Measurements from ENCODE around the gene OPHN1. TPM values are rescaled to one million over a fixed set of nuclear protein-coding genes. Genes with fewer than 3 reads are reported as not detected.
A peak's percentile ranks its signal among the peaks of the same experiment; 100 is the strongest.
"Not testable (repeated sequence)": the region's sequence is repeated elsewhere in the genome, so short reads cannot be mapped to it uniquely, and the experiment has no call there.

Gene OPHN1
- total RNA-seq, 1 donor from 2014 or later, result 22.6 TPM

GRCh38 chrX:68421636-68422035 is 11.7 kb downstream of the OPHN1 start:
- DNase-seq, result peak; percentile 38

DNA sequence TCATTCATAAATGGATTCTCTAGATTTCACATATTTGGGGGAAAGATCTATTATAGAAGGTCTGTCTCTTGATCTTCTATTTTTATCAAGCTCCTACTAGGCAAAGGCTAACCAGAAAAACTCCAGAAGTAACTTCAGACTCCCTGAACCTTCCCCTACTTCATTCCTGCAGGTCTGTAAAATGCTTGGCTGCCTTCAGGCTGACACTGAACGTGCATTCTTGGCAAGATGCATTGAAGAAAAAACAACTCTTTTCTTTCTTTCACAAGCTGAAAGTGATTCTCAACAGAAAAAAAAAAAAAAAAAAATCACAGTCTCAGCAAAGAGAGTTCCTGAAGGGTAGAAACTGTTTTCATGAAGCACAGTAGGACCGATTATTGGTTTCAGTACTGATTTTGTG is 12.7 kb downstream of the OPHN1 start:
- peak; percentile 29 for DNase-seq

- no peak for DNase-seq
These were observed 13.3 kb downstream of the OPHN1 start for GRCh38 chrX:68419975-68420374.

DNA sequence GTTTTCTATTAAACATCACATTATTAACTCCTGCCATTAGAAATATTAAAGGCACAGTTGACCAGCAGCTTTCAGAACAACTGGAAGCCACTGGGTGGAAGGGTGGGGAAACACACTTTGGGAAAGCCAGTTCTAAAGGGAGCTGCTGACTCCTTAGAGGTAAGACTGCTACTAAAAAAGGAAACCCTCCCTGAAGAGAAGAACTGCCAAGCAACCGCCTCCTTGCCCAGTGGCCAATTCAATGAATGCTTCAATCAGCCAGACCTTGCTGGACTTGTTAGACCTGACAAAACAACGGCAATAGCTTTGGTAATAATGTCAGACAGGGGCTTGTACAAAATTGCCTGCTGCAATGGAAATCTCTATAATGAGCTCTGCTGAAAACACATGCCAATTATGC is 15.6 kb downstream of the OPHN1 start:
- no peak for DNase-seq

DNA sequence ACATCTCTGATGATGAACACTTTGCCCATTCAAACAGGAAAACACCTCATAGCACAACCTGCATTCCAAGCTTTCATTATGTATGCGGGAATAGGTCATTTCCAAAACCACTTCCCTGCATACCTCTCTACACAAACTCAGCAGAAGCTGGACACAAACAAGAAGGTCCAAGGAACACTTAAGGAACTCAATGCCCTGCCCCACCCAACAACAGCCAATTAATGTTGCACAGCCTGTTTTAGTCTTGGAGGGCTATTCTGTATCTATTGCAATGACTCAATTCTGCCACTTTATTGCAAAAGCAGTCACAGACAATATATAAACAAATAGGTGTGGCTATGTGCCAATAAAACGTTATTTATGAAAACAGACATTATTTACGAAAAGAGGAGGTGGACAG is 16.7 kb downstream of the OPHN1 start:
- no peak for DNase-seq

- peak; percentile 76 for DNase-seq
These were observed 18.0 kb downstream of the OPHN1 start for GRCh38 chrX:68415316-68415715.

DNA sequence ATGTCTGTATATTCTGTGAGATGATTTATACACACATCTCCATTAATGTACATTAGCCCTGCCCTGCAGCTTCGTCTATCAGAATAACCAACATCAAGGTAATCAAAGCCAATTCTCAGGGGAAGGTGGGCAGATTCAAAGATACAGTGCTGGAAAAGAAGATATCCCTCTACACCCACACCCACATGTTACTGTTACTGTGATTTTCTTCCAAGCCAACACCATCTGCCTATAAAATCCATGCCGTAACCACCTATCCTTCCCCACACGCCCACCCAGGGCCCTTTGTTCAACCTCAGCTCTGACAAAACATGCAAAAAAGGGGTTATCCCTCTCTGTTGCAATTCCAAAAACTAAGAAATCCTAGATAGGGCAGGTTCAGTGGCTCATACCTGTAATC is 20.0 kb downstream of the OPHN1 start:
- DNase-seq, result no peak

- no peak for DNase-seq
These were observed 21.6 kb downstream of the OPHN1 start for GRCh38 chrX:68411729-68412128.

GRCh38 chrX:68409194-68409593 is 24.1 kb downstream of the OPHN1 start:
- peak; percentile 52 for DNase-seq

DNA sequence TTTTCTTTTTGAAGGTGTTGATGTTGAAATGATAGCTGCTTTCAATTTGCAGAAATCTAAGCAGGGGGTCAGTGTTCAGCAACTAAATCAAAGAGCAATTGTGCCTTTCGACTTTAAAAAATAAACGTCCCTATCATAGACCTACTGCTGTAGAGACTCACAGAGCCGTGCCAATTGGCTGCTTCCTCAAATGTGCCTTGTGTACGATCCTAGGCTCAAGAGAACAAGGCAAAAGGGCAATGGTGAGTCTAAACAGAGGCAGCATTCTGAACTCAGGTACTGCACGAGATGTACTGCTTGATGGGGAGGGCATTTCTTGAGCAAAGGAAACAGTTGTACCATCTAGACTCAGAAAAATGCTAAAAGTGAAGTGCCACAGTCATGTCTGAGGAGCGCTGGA is 29.8 kb downstream of the OPHN1 start:
- no peak for DNase-seq

- DNase-seq, result peak; percentile 22
These were observed 30.3 kb downstream of the OPHN1 start for GRCh38 chrX:68403038-68403437.

DNA sequence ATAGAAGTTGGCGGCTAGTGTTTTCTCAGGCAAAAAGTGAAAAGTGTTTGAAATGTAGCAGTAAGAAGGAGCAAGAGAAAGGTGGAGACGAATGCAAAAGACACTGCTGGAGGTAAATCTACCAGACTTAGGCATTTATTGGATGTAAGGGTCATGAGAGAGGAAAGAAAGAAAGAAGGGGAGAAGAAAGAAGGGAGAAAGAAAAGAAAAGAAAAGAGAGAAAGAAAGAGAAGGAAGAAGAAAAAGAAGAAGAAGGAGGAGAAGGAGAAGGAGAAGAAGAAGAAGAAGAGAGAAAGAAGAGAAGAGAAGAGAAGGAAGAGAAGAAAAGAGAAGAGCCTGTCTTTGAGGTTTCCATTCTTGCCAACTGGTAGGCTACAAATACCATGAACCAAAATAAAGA is 31.2 kb downstream of the OPHN1 start:
- DNase-seq, result no peak

GRCh38 chrX:68398291-68398690 is 35.0 kb downstream of the OPHN1 start:
- DNase-seq, result no peak

DNA sequence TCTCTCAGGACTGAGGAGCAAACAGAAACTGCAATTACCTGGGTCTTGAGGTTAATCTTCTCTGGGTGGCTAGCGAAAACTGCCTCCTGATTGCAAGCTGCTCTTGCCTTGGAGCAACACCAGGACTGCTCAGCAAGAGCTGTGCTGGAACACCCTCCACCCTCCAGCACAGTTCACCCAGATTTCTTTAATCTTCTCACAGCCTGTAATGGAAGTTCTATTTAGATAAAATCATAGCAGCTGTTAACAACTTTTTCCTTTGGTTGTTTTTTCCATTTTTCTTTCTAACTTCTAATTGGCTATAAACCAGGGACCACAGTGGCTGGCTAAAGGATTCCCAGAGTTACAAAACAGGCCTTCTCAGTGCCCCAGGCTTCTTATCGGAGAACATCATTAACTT is 36.3 kb downstream of the OPHN1 start:
- DNase-seq, result no peak

DNA sequence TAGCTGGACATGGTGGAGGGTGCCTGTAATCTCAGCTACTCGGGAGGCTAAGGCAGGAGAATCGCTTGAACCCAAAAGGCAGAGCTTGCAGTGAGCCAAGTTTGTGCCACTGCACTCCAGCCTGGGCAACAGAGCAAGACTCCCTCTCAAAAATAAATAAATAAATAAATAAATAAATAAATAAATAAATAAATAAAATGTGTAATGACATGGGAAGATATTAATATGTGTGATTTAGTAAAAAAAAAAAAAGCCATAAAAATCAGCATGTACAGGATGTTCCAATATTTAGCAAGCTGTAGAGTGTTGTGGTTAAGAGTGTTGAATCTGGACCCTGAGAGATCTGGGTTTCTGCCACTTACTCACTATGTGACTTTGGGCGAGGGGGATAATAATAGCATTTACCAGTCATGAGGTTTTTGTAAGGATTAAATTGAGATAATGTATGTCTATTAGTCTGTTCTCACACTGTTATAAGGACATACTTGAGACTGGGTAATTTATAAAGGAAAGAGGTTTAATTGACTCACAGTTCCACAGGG is 43.8 kb downstream of the OPHN1 start:
- DNase-seq, result not testable (repeated sequence)

- DNase-seq, result peak; percentile 8
These were observed 45.5 kb downstream of the OPHN1 start for GRCh38 chrX:68387776-68388175.

DNA sequence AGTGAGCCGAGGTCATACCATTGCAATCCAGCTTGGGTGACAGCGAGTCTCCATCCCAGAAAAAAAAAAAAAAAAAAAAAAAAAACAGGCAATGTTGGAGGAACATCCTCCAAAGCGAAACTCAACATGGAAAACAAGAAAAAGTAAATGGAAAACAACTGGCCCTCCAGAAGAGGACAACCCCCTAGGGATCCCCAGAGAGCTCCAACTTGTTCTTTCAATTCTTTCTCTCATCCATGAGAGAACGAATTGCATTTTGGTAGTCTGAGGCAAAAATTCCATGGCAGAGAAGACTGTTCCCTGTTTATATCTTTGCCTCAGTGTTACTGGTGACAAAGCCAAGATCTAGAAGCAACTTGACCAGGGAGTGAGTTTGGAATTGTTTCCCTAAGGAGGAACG is 49.8 kb downstream of the OPHN1 start:
- no peak for DNase-seq

DNA sequence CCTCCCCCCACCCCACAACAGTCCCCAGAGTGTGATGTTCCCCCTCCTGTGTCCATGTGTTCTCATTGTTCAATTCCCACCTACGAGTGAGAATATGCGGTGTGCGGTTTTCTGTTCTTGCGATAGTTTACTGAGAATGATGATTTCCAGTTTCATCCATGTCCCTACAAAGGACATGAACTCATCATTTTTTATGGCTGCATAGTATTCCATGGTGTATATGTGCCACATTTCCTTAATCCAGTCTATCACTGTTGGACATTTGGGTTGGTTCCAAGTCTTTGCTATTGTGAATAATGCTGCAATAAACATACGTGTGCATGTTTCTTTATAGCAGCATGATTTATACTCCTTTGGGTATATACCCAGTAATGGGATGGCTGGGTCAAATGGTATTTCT is 55.7 kb downstream of the OPHN1 start:
- DNase-seq, result not testable (repeated sequence)

GRCh38 chrX:68376373-68376772 is 56.9 kb downstream of the OPHN1 start:
- DNase-seq, result no peak

DNA sequence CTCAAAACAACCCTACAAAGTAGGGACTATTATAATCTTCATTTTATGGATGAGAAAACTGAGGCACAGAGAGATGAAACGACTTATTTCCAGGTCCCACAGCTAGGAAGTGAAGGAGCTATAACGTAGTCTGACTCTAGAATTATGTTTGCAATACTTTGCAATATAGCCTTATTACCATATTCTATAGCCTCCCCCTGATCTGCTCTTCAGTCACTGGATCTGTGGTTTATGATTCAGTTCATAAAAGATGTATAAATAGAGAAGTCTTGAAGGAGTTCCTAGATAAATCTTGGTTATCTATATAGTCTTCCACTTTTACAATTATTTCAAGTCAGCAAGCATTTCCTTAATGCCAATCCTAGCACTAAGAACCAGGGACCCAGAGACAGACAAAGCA is 57.5 kb downstream of the OPHN1 start:
- no peak for DNase-seq

DNA sequence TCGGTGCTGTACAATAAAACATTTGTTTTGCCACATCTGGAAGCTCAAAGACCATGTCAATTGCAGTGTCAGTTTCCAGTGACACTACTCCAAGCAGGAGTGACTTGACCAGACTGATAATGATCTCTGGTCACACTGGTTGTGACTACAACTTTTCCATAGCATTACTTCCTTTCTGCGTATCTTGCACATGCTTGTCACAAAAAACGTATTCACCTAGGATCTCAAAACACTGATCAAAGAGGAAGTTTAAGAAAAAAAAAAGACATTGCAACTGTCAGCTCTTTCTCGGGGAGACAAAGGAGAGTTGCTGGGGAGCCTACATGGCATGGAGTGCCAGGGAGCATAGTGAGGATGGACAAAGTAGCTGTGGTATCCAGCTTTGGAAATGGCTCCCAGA is 60.6 kb downstream of the OPHN1 start:
- DNase-seq, result no peak

- no peak for DNase-seq
These were observed 63.7 kb downstream of the OPHN1 start for GRCh38 chrX:68369559-68369958.

DNA sequence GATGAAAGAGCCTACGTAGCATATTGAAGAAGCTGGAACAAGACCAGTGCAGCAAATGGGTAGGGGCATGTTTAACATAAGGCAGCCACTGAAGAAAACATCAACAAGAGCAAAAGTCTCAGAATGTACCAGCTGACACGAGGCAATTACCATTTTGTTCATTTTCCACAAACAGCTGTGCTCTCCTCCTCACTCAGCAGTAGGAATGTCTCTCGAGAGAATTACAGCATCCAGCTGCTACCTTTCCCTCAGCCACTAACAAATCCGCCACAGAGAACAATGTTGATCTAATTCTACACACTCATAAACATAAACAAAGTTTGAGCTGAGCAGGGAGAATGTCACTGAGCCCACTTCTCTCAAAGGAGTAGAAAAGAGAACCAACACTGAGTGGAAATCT is 68.0 kb downstream of the OPHN1 start:
- DNase-seq, result peak; percentile 86

DNA sequence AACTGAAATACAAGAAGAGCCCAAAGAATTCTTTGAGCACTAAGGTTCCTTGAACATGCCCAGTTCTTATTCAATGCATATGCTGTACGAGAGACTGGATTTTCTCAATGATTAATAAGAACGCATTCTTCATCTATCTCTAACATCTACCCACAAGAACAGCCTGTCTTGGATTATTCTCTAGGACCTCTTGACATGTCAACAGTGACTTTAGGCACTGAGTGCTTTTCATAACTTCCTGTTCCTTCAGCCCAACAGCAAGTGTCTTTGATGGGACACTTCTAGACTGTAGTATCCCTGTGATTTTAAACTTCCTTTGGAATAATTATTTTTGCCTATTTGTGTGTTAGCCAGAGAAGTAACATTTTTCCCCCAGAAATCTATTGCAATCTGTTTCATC is 69.3 kb downstream of the OPHN1 start:
- no peak for DNase-seq

DNA sequence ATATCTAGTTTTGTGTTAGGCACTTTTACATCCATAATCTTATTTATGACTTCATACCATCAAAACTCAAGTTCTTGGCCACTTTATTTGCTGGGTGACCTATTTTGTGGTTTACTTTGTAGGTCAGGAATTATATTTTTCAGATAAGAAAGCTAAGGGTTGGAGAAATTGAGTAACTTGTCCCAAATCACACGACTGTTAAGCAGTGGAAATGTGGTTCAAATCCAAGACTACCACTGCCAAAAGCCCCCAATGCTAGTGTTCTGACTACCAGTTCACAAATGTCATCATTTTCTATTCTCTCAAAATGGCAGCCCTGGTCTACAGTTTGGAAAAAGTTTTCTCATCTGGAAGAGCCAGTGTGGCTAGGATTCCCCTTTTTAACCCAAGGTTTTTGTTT is 74.6 kb downstream of the OPHN1 start:
- DNase-seq, result no peak

- no peak for DNase-seq
These were observed 77.7 kb downstream of the OPHN1 start for GRCh38 chrX:68355629-68355920.

All from tongue (tissue), 2 donors.